GM10248 (cell line): ENCODE measurements around the gene CDCA7.
A peak's percentile ranks its signal among the peaks of the same experiment; 100 is the strongest.

ENCODE experiments used
- CTCF ChIA-PET: fragments of 300-600 bp; sonication (Branson Sonifier 250); formaldehyde crosslinking; extraction: SDS; loops from one replicate; lab custom pipeline; 2021; ENCODE audit warnings: antibody characterized with exemption; lab: Yijun Ruan, JAX
- POLR2A ChIA-PET: fragments of 350-650 bp; sonication (Branson Sonifier 250); formaldehyde crosslinking; extraction: SDS; loops from one replicate; lab custom pipeline; 2020; ENCODE audit warnings: antibody characterized with exemption; lab: Yijun Ruan, JAX
- DNase-seq: peaks from one replicate; pipeline ENCODE4 v3.0.0; 2012; ENCODE audit errors: extremely low spot score
- CTCF ChIP-seq: IDR thresholded peaks from 2 replicates; pipeline ENCODE4 v1.5.1; 2012; ENCODE audit warnings: mild to moderate bottlenecking, low read depth; ENCODE audit errors: extremely low read depth, missing control alignments, control extremely low read depth

CDCA7 gene

GRCh38 chr2:173399229-173399628, 44.6 kb downstream of the CDCA7 start:
- no peak for TF ChIP-seq CTCF
- no peak for DNase-seq
- ChIA-PET CTCF (interaction anchor here (1.1 to 4.6 kb wide), 7 partner anchors 12 to 1148 kb away, joined by 3 to 24 read pairs (median 5); no protein-coding TSS in a partner anchor), POLR2A (no interaction called here)

GRCh38 chr2:173400760-173401159, 46.1 kb downstream of the CDCA7 start:
- POLR2A ChIA-PET = no interaction called here
- DNase-seq = no peak
- CTCF ChIA-PET = interaction anchor here (0.7 to 4.7 kb wide), 18 partner anchors 10 to 947 kb away, joined by 3 to 53 read pairs (median 4); no protein-coding TSS in a partner anchor
- TF ChIP-seq CTCF = peak; percentile 13

GRCh38 chr2:173401716-173402326, 47.1 kb downstream of the CDCA7 start:
- CTCF ChIA-PET = interaction anchor here (0.8 to 4.7 kb wide), 28 partner anchors 11 to 1145 kb away, joined by 3 to 53 read pairs (median 4); no protein-coding TSS in a partner anchor
- TF ChIP-seq CTCF = no peak
- no peak for DNase-seq
- POLR2A ChIA-PET = no interaction called here

- POLR2A ChIA-PET = no interaction called here
- TF ChIP-seq CTCF = peak; percentile 79
- CTCF ChIA-PET = interaction anchor here (0.6 to 4.7 kb wide), 41 partner anchors 8 to 1144 kb away, joined by 3 to 53 read pairs (median 4); no protein-coding TSS in a partner anchor
- peak; percentile 76 for DNase-seq
Observed at GRCh38 chr2:173402405-173402974, 47.8 kb downstream of the CDCA7 start.

GRCh38 chr2:173404841-173405750, 50.4 kb downstream of the CDCA7 start:
- POLR2A ChIA-PET = no interaction called here
- no peak for TF ChIP-seq CTCF
- no peak for DNase-seq
- CTCF ChIA-PET = interaction anchor here (1.0 to 4.7 kb wide), 4 partner anchors 44 to 939 kb away, joined by 3 to 37 read pairs (median 4); no protein-coding TSS in a partner anchor

- no peak for DNase-seq
- no peak for TF ChIP-seq CTCF
- ChIA-PET CTCF (interaction anchor here (1.0 to 1.7 kb wide), 3 partner anchors 42 to 937 kb away, joined by 3 to 5 read pairs (median 3); no protein-coding TSS in a partner anchor), POLR2A (no interaction called here)
Observed at GRCh38 chr2:173407176-173407575, 52.5 kb downstream of the CDCA7 start.
